HG02943 (cell line): Measurements from ENCODE around the gene OGG1.

Experiments used
- ATAC-seq: cut with Tn5 transposase; IDR thresholded peaks from one replicate; pipeline ENCODE4 v1.9.1; 2021; ENCODE audit warnings: mild to moderate bottlenecking, low read depth, moderate library complexity; ENCODE audit not compliant: unreplicated experiment

OGG1 gene

DNA sequence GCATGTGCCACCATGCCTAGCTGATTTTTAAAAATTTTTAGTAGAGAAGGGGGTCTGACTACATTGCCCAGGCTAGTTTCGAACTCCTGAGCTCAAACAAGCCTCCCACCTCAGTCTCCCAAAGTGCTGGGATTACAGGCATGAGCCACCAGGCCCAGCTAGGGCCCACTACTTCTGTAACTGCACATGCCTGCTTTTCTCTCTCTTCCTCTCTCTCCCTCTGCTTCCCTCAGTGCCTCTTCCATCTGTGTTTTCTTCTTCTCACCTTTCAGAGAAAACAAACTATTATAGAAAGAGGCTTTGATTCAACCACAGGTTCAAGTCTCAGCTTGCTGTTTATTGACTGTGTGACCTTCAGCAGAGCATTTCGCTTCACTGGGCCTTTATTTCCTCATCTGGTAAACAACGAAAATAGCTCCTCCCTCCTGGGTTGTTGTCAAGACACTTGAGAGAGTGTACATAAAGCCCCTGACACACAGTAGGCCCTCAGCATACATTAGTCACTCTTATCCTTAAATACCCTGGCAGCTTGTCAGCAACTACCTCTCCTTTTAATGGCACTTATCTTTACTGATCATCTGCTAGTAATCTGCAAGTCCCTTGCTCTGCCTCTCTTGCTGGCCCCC lies 32.3 kb downstream of the OGG1 start:
- no peak for ATAC-seq

DNA sequence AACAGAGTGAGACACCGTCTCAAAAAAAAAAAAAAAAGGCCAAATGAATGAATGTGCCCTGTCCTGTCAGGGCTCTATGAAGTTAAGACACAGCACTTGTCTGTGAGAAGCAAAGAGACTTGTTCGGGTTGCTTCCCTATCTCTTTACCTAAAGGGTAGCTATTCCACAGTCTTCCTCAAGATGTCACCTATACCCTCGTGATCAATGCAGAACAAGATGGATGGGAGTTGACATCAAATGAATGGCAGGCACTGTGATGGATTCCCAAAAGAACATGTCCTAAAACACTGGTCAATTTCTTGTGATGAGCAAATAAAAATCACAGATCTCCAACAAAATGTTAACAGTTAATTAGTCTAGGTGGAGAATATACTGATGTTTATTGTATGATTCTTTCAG lies 33.0 kb downstream of the OGG1 start:
- no peak for ATAC-seq

DNA sequence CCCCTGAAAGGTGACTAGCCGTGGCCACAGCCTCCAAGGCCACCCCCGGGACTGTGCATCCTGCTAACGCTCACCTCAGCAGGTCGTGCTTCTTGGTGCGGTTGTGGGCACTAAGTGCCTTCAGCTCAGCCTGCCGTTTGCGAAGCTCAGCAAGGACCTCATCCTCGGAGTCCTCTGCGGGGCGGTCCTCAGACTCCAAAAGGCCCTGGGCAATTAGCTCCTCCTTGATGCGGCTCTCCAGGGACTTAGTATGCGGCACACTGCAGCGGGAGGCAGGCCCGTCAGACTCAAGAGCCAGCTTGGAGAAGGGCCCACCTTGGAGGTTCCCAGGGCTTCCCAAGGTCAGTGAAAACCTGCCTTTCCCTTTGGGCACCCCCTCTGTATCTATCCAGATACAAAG lies 34.2 kb downstream of the OGG1 start:
- no peak for ATAC-seq

DNA sequence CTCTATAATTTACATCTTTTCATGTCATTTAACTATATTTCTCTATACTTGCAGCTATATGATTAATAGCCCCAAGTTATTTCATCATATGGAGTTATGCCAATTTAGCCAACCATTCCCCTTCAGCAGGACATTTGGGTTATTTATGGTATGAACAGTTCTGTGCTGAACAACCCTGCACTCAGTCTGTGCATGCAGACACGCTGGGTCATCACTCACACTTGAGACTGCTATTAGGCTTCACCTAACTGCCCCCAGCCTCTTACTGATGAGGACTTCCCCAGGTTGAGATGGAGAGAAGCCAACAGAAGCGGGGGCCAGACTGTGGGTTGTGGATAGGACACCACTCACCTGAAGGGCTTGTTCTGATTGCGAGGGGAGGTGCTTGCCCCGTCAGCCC lies 35.2 kb downstream of the OGG1 start:
- ATAC-seq, result no peak

DNA sequence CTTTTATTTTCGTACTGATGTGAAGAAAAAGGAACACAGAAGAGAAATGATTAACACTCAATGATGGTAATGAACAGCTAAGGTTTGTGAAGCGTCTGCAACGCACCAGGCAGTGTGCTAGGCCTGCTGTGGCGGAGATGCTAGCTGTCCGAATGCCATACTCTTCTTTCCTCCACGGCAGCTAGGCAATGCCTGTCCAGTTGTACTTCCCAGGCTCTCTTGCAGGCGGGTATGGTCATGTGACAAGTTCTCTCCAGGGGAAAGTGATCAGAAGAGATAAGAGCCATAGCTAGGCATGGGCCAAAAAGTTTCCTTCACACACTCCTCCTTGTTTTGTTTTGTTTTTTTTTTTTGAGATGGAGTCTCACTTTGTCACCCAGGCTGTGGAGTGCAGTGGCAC lies 35.9 kb downstream of the OGG1 start:
- ATAC-seq, result no peak

DNA sequence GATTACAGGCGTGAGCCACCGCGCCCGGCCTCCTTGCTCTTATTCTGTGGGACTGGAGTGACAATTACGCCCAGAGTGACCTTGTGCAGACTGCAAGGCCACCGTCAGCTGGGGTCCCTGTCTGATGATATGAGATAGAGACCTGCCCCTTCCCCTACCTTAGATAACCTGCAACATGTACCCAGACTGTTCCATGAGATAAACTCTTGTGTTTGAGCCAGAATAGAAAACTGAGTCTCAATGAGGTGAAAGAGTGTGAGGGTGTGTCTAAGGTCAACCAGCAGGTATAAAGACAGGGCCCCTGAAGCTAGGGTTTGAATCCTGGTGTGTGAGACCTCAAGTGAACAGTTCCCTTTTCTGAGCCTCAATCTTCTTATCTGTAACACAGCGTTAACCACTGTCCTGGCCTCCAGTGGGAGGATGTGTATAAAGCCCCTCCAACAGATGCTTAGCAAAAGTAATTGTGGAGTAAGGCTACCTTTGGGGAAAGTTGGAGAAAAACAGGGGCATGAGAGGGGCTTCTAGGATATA lies 36.5 kb downstream of the OGG1 start:
- ATAC-seq, result no peak

DNA sequence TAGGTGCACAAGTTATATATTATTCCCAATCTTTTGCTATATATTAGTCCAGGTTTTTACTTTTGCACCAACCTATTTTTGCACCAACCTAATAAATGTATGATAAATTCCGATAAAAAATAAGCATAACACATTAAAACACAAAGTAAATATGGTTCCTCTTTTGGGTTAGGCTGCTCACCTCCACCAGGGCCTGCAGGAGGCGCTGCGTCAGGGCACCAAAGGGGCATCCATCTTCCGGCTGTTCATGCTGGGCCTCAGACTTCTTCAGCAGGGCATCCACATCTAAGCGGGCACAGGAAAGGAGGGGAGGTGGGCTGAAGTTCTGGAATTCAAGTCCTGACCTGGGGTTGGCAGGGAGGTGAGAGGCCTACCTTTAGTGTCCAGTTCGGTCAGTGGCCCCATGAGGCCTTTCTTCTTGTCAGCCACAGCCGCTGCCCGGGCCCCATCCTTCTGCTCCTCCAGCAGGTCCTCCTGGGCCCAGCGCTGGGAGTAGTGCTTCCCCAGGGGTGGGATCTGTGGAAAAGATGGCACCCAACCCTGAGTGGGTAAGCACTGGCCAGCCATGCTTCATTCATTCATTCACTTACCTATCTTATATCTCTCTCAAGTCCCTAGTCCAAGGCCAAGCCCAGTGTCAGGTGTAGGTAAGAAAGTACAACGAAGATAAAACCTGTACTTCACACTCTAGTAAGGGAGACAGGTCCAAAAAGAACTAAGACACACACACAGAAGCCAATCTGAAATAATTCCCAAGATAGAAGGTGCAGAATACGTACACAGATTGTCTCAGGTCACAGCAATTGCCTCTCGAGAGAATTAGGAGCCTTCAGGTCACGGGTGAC lies 37.3 kb downstream of the OGG1 start:
- ATAC-seq, result no peak

DNA sequence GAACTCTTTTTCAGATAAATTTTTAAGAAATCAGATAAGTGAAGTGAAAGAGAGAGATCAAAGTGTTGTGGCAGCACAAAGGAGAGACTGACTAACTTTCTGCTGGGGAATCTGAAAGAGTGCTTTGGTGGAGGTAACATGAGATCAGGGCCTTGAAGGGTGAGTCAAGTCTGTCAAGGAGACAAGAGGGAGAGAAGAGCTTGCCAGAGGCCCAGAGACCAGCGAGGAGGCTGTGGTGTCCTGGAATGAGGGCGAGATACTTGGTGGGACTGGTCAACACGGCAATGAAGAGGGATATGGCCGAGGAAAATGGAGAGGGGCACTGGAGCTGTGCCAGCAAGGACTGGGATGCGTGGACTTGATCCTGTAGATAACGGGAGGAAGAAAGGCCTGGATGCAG lies 38.0 kb downstream of the OGG1 start:
- no peak for ATAC-seq

DNA sequence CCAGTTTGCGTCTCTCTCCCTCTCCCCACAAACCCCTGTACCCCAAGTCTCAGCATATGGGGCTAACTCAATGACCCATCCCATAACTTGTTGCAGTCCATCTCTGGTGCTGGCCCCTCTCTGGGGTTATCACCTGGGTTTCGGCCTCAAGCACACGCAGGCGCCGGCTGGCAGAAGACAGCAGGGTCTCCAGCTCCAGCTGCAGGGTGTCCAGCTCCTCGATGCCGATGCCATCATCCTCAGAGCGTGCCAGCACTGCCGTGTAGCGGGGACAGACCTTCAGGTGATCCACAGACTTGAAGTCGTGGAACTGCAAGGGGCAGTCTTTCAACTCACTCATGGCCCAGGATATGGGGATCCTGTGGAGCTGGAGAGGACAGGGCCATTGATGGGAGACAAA lies 41.4 kb downstream of the OGG1 start:
- no peak for ATAC-seq

DNA sequence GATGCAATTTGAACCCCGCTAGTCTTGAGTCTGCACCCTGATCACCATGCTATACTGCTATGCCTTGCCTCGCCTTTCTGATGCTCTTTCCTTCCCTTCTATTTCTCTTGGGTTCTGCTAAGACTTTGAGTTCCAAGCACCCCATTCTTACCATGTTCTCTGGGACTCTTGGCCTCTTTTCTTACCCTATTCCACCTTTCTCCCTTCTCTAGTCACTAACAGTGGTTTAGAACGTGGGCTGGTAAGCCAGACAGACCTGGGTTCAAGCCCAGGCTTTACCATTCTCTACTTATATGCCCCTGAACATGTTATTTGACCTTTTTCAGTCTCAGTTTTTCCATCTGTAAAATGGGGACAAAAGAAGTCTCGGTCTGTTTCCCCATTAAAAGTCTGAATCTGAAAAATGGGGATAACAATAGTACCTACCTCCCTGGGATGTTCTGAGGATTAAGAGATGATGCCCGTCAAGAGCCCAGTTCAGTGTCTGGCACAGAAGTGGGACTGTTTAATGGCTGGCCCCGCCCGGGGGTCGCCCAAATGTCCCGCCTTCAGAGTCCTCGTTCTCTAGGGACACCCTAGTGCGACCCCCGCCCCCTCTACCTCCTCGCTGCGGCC lies 42.1 kb downstream of the OGG1 start:
- no peak for ATAC-seq

DNA sequence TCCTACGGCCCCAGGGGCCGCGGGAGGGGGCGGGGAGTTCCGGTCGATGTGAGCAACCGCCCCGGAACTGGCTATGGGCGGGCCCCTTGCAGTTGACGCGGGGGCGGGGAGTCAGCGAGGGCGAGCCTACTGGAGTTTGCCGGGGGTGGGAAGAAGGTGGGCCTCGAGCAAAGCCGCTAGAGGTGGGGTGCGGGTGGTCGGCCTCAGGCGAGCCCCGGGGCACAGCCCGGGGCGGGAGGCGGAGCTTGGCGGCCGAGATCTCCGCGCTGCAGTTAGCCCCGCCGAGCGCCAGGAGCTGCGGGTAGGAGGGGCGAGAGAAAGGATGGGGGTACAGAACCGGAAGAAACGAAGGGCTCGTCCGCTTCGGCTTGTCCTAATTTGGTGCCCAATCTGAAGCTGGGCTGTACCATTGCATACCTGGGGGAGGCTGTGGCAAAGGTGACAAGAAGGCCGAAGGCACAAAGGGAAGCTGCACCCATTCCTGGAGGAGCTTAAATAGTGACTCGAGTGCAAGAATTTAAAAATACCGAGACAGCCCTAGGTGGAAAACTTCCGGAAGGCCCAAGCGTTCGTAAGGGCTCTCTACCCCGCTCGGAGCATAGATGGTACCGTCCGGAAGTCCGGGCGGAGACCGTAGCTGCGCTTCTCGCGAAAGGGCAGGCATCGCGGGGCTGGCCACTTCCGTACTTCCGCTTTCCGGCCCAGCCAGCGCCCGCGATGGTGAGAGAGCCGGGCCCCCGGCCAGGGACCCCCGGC lies 42.8 kb downstream of the OGG1 start, which contains the start of the genes ARPC4 and TADA3:
Gene ARPC4, plus strand, starts transcription at position 678 of the 756 bp plus-strand sequence. Its CDS starts 40 bp downstream, at position 718.
Gene TADA3, minus strand, starts transcription at position 69 of the 756 bp plus-strand sequence. CDS start 1,007 bp downstream, outside the sequence.
- peak; percentile 88 for ATAC-seq

DNA sequence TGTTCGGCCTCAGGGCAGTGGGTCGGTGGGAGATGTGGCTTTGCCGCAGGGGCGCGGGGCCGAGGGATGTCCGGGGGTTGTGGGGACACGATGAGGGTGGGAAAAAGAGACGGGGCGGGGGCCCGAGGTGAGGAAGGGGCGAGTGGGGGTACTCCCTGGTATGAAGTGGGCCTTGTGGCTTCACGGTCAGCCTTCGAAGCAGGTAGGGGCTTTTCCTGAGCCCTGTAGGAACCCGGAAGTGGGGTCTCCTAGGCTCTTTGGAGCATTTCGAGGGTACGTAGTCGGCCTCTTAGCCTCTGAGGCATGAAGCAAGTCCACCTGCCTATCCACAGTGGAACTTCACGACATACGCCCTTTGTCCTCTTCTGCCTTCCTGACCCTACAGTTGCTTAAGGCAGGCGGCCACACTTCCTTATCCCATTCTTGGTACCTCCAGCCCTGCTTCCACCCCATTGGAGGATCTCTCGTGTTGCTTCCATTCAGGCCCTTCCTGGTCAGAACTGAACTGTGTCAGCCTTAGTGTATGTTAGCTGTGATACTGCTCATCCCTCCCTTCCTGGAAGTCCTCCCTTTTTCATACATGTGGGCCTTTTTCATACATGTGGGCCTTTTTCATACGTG lies 43.5 kb downstream of the OGG1 start:
- no peak for ATAC-seq

DNA sequence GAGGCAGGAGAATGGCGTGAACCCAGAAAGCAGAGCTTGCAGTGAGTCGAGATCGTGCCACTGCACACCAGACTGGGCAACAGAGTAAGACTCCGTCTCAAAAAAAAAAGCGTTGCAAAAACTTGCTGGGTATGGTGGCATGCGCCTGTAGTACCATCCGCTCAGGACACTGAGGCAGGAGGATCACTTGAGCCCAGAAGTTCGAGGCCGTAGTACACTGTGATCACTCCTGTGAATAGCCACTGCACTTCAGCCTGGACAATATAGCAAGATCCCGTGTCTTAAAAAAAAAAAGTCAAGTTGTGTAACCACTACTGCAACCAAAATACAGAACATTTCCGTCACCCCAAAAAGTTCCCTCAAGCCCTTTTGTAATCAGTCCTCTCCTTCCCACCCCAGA lies 44.6 kb downstream of the OGG1 start:
- no peak for ATAC-seq

DNA sequence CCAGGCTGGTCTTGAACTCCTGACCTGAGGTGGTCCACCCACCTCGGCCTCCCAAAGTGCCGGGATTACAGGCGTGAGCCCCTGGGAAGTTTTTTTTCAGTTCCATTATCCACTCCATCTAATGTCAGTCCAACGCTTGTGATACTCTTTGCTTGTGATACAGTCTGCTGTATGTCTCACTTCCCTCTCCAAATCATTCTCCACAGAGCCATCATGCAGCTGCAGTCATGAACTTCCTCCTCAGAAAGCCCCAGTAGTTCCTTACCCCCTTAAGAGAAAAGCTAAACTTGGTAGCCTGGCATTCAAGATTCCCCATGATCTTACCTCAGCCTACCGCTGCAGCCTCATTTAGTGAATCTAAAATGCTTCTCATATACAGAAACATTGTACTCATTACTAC lies 45.5 kb downstream of the OGG1 start:
- ATAC-seq, result no peak

DNA sequence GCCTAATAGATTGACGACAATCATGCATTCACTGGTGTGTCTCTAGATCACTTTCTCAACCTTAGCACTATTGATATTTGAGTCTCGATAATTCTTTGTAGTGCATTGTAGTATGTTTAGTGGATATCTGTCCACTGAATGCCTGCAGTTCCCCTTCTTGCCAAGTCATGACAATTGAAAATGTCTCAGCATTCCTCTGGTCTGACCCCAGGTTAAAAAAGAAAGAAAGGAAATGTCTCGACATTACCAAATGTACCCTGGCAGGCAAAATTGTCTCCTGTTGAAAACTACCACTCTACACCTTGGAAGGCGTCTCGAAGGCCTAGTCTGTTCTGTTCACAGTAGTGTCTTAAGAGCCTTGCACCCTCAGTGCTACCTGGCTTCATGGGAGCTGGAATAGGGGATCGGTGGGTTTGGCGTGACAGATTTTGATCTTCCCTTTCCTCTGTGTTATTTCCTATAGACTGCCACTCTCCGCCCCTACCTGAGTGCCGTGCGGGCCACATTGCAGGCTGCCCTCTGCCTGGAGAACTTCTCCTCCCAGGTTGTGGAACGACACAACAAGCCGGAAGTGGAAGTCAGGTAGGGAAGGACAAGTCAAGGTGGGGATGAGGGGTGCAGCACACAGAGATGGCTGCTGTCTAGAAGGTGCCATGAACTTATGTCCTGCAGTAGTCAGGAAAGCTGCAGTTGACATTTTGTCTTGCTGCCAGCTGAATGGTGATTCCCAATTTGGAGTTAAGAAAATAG lies 47.6 kb downstream of the OGG1 start:
- ATAC-seq, result no peak

DNA sequence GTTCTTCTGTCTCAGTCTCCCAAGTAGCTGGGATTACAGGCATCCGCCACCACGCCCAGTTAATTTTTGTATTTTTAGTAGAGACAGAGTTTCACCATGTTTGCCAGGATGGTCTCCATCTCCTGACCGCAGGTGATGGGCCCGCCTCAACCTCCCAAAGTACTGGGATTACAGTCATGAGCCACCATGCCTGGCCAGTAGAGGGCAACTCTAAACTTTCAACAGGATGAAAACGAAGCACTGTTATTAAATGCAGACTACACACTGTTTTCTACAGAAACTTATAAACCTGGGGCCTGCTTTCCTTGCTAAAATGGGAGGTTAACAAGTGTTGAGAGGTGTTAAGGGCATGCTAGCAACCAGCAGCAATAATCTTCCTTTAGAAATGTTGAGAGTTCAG lies 50.8 kb downstream of the OGG1 start:
- no peak for ATAC-seq

DNA sequence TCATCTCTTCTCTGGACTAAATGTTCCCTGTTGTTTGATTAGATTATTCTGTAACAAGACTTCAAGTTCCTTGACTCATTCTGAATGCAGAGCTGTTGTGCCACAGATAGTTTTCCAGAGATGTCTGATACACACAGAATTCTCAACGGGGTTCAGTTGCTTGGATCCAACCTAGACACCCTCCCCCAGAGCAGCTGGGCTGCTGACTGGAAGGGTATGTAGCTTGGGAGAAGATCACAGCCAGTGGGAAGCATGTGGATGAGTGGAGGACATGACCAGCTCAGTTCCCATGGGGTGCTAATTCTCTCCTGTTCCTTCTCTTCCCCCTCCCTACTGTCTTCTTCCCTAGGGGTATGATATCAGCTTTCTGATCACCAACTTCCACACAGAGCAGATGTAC lies 53.7 kb downstream of the OGG1 start:
- ATAC-seq, result no peak

DNA sequence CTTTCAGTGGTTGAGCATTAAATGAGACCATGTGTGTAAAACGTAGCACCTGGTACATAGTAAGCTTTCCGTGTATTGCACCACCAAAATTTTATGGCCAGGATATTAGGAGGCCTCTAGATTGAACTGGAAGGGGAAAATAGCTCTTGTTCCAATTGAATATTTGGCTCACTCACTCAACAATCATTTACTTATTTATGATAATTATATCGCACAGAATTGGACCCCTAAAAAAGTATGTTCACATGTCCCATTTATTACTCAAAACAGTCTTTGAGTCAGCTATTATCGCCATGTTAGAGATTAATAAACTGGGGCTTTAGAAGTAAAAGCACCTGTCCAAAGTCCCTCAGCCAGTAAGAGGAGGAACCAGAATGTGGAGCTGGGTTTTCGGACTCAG lies 55.2 kb downstream of the OGG1 start:
- no peak for ATAC-seq

DNA sequence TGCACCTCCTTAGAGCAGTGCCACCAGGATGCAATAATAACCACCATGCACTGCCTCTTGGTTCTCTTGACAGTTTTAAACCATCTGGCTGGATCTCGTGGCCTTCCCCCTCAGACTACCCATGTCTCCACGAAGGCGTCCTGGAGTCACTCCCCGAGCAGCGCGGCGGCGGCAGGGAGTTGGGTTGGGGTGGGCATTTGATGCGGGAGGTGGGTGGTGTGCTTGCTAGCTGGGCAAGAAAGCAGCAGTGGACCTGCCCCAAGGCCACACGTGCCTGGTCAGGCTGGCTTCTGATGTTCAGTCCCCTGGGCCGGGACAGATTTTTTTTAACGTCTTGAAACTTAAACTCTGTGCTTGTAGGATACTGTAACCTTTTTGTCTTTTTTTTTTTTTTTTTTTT lies 56.4 kb downstream of the OGG1 start:
- no peak for ATAC-seq
